Activated T-helper 1 cell treated with anti-CD3 and anti-CD28 coated beads, Interleukin-12 subunit alpha, Interleukin-12 subunit beta, Interleukin-2, Interleukin-4 antibody, amounts not matched to agents 30 ng/mL and 10 ng/mL and 1 ng/mL, durations not matched to agents 14 hours and 24 hours and 36 hours (primary cell): ENCODE data around the gene FOXP1. TPM values are rescaled to one million over a fixed set of nuclear protein-coding genes. Genes with fewer than 3 reads are reported as not detected.

ENCODE experiments used
- DNase-seq: peaks from one replicate; pipeline ENCODE4 v3.0.0; 2021; ENCODE audit warnings: low spot score
- H3K27ac Mint-ChIP-seq: one replicate; pipeline ENCODE4 v1.8.0; 2021; ENCODE audit warnings: mild to moderate bottlenecking, mixed read lengths
- H3K27me3 Mint-ChIP-seq: one replicate; pipeline ENCODE4 v1.8.0; 2022; ENCODE audit warnings: mild to moderate bottlenecking, moderate library complexity, mixed read lengths; ENCODE audit not compliant: insufficient read depth
- H3K36me3 Mint-ChIP-seq: one replicate; pipeline ENCODE4 v1.8.0; 2021; ENCODE audit warnings: low read depth, mixed read lengths
- H3K4me1 Mint-ChIP-seq: one replicate; pipeline ENCODE4 v1.8.0; 2021; ENCODE audit warnings: low read depth, mixed read lengths
- H3K4me3 Mint-ChIP-seq: one replicate; pipeline ENCODE4 v1.8.0; 2021; ENCODE audit warnings: mild to moderate bottlenecking, moderate library complexity, mixed read lengths
- H3K9me3 Mint-ChIP-seq: one replicate; pipeline ENCODE4 v1.8.0; 2021; ENCODE audit warnings: mixed read lengths
- intact Hi-C: fragments of 100-400 bp; cut with micrococcal nuclease; formaldehyde crosslinking; loops from one replicate; pipeline ENCODE4 v1.15.1; 2024
- total RNA-seq: library from RNA; stranded (reverse); gene quantifications from 2 replicates; pipeline ENCODE4 v1.2.3, GENCODE V29; 2022

The FOXP1 gene
- total RNA-seq, 1 donor from 2014 or later = 97.6 TPM

DNA sequence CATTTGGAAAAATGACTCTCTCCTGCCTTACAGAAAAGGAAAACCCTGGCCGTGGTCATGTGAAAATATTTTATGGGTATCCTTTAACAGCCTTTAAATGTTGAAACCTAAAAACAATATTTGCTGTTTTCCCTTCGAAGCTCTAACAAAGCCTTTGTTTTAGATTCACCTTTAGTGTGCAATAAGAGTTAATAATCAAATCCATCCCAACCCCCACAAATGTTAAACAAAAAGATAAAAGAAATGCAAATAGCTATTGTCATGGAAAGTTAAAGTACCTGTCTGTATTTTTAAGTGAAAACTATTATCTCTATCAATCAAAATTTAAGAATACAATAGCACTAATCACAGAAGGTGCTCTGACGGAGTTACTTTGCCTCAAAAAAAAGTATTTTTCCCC is 279.3 kb downstream of the FOXP1 start:
- no peaks in the 10 kb centered on the region for H3K9me3 Mint-ChIP-seq
- peaks cover 54% of the 10 kb centered on the region for H3K27me3 Mint-ChIP-seq
- H3K4me3 Mint-ChIP-seq = peak overlapping the region; percentile 87
- intact Hi-C loops = loop anchor here (5.0 kb wide), 2 partner anchors 138 to 702 kb away; no protein-coding TSS in a partner anchor
- DNase-seq = no peak
- peaks cover 5% of the 10 kb centered on the region for H3K36me3 Mint-ChIP-seq
- H3K4me1 Mint-ChIP-seq = peaks cover 83% of the 10 kb centered on the region
- peak overlapping the region; percentile 7 for H3K27ac Mint-ChIP-seq

DNA sequence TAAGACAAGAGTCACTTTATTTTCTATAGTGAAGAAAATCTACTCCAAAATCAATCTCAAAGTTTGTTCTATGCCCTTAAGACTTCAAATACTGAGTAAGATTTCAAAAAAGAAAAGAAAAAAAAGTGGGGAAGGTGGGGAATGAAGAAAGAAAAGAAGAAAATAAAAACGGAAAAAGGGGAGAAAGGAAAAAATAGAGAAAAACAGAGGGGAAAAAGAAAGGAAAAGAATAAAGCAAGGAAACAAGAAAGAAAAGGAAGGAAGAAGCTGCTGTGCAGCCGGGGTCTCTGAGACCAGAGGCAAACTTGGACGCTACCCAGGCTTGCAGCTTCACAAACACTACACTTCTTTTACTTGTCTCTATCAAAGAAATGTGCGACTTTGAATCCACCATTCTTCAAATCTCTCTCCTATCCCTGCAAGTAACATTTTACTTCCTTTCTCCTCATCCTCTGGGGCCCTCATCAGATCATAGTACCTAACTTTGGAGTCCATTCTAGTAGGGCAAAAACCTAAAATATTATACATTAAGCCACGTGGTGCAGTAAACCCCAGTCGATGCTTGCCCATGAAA is 279.8 kb downstream of the FOXP1 start:
- Mint-ChIP-seq H3K4me3 (peak overlapping the region; percentile 87), H3K9me3 (no peaks in the 10 kb centered on the region), H3K27ac (peak overlapping the region; percentile 7), H3K36me3 (peaks cover 5% of the 10 kb centered on the region), H3K27me3 (peaks cover 59% of the 10 kb centered on the region), H3K4me1 (peaks cover 79% of the 10 kb centered on the region)
- no peak for DNase-seq
- intact Hi-C loops = loop anchor here (5.0 kb wide), 2 partner anchors 139 to 701 kb away; no protein-coding TSS in a partner anchor

DNA sequence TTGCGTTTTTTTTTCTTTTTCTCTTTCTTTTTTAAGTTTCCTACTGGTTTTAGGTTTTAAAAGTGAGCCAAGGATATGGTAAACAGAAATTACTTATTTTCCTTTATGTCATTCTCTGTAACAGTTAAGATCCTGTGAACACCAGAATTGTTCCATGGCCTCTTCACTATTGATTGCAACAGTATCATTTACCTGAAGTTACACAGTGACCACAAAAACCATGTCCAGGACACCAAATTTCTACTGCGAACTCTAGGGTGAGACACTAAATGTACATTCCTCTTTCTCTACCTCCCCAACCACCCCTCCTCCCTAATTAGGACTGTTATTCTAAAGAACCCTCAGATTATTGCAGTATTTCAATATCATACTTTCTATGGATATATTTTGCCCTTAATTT is 280.9 kb downstream of the FOXP1 start:
- H3K9me3 Mint-ChIP-seq = no peaks in the 10 kb centered on the region
- peaks cover 72% of the 10 kb centered on the region for H3K4me1 Mint-ChIP-seq
- H3K27me3 Mint-ChIP-seq = peaks cover 55% of the 10 kb centered on the region
- H3K4me3 Mint-ChIP-seq = peak overlapping the region; percentile 1
- no peak for DNase-seq
- H3K27ac Mint-ChIP-seq = peak overlapping the region; percentile 61
- H3K36me3 Mint-ChIP-seq = peaks cover 8% of the 10 kb centered on the region
- intact Hi-C loops = loop anchor here (5.0 kb wide), 2 partner anchors 140 to 700 kb away; no protein-coding TSS in a partner anchor

DNA sequence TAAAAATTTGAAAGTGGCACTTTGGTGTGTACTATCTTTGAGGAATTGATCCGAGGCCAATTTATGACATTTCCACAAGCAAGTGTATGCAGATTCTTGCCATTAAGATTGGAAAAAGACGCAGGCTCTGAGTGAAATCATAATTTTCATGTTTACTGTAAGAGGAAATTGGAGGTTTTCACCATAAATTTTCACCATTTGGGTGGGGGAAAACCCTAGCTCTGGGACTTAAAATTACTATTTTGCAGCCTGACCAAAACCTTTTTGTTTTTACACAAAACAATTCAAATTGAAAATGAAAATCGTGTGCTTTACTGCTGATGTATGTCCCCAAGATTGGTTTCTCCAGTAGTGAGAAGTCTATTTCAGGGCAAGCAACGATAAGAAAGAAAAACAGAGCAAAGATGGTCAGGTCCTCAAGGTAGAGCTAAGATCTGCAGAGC is 282.6 kb downstream of the FOXP1 start:
- H3K36me3 Mint-ChIP-seq = peaks cover 8% of the 10 kb centered on the region
- no peaks in the 10 kb centered on the region for H3K9me3 Mint-ChIP-seq
- H3K27me3 Mint-ChIP-seq = peaks cover 55% of the 10 kb centered on the region
- no peak for DNase-seq
- peaks cover 71% of the 10 kb centered on the region for H3K4me1 Mint-ChIP-seq
- peak overlapping the region; percentile 81 for H3K27ac Mint-ChIP-seq
- peak overlapping the region; percentile 52 for H3K4me3 Mint-ChIP-seq
- intact Hi-C loops = loop anchor here (1.0 to 5.0 kb wide), 19 partner anchors 8 to 1974 kb away; no protein-coding TSS in a partner anchor

DNA sequence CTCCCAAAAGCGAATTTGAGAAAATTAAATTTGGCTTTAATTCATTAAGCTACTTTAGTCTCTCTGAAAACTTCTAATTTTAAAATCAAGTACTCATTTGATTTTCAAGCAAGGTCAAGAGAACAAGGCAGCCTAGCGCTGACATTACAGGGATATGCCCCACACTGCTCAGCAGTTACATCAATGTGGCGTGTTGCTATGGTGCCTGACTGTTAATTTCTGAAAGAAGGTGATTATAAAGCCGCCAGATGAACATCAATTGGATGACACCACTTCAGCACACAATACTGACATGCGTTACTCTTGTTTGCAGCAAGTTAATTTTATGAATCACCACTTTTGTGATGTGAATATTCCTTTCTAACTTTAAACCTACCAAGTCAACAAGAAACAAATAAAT is 284.4 kb downstream of the FOXP1 start:
- peaks cover 9% of the 10 kb centered on the region for H3K36me3 Mint-ChIP-seq
- H3K4me3 Mint-ChIP-seq = no peak overlapping the region
- H3K9me3 Mint-ChIP-seq = no peaks in the 10 kb centered on the region
- DNase-seq = no peak
- H3K27ac Mint-ChIP-seq = no peak overlapping the region
- intact Hi-C loops = no loop called here
- peaks cover 53% of the 10 kb centered on the region for H3K4me1 Mint-ChIP-seq
- H3K27me3 Mint-ChIP-seq = peaks cover 43% of the 10 kb centered on the region

DNA sequence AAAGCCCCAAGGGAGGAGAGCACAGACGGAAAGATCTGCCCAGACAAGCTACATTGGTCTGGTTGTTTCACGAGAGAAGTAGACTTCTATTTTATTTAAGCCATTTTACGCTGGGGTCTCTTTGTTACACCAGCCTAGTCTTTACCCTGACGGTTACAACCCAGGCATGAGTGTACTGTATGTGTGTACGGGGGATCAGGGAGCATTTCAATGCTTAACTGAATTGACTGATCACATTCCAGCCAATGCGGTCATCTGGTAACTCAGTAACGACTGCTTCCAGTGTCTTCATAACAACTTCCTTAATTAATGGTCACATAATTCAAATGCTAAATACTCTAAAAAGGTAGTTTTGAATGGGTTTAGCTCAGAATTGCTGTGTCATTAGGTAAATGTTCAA is 288.6 kb downstream of the FOXP1 start:
- intact Hi-C loops = no loop called here
- H3K36me3 Mint-ChIP-seq = peaks cover 9% of the 10 kb centered on the region
- H3K4me3 Mint-ChIP-seq = no peak overlapping the region
- peaks cover 11% of the 10 kb centered on the region for H3K4me1 Mint-ChIP-seq
- no peaks in the 10 kb centered on the region for H3K9me3 Mint-ChIP-seq
- DNase-seq = no peak
- H3K27me3 Mint-ChIP-seq = peaks cover 37% of the 10 kb centered on the region
- no peak overlapping the region for H3K27ac Mint-ChIP-seq

DNA sequence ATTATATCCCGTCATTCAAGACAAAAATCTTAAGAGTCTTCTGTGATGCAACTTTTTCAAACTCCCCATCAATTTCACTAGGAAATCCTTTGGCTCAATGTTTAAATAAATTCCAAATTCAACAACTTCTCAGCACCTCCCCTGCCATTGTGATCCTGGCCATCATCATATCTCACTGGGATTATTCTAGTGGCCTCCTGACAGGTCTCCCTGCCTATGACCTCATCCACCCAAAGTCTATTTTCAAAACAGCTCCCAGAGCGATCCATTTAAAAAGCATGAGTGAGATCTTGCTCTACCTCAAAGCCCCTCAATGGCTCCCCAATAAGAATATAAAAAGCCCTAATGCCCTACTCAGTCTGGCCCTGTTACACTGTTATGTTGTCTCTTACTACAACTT is 293.2 kb downstream of the FOXP1 start:
- H3K27me3 Mint-ChIP-seq = peaks cover 17% of the 10 kb centered on the region
- no peaks in the 10 kb centered on the region for H3K9me3 Mint-ChIP-seq
- H3K4me1 Mint-ChIP-seq = peaks cover 5% of the 10 kb centered on the region
- DNase-seq = no peak
- intact Hi-C loops = no loop called here
- H3K36me3 Mint-ChIP-seq = peaks cover 4% of the 10 kb centered on the region
- no peak overlapping the region for H3K27ac Mint-ChIP-seq
- no peak overlapping the region for H3K4me3 Mint-ChIP-seq

DNA sequence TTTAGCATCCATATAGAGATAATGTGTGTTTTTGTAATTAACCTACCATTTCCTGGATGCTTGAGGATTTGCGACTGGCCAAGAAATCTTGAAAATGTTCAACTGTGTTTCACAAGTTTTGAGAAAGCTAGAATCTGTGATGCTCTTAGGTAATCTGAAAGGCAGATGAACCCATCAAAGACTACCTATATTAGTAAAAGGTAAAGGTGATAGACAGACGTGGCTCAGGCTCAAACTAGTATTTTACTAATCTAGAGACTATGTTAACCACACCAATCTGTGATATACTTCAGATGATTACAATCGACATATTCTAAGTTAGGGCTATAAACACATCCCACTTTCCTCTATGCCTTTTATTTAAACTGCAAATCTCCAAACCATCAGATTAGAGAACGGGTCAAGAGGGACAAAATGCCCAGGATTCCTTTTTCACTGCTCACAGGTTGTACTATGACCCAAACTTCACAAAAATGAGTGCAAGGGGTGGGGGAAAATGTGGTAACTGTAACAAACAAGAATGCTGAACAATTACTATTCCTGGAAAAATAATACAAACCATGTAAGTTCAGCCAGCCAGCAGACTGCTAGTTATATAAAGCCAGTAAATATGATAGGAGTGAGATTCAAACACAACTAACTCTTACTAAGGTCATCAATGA is 295.1 kb downstream of the FOXP1 start:
- Mint-ChIP-seq H3K9me3 (no peaks in the 10 kb centered on the region), H3K27ac (no peak overlapping the region)

DNA sequence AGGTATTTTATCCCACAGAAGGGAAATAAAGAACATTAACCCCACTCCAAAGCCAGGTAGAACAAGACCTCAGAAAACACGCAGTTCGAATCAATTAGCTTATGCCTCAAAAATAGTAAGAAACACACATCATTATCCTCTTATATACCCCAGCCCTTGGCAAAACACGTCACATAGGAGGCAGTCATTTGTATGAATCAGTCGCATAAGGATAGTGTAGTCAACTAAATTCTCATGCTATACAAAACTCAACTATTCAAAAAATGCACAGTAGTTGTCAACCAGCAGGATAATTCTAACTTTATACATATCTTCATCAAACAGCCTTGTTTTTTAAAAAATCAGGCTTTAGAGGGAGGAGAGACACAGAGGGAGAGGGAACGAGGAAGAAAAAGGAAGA is 298.4 kb downstream of the FOXP1 start:
- Mint-ChIP-seq H3K4me3 (no peak overlapping the region), H3K27me3 (peaks cover 16% of the 10 kb centered on the region), H3K9me3 (no peaks in the 10 kb centered on the region), H3K4me1 (peaks cover 5% of the 10 kb centered on the region), H3K36me3 (peaks cover 4% of the 10 kb centered on the region), H3K27ac (no peak overlapping the region)
- intact Hi-C loops = no loop called here
- no peak for DNase-seq

More for the DNA sequence above, 295.1 kb downstream of the FOXP1 start:
- Mint-ChIP-seq H3K36me3 (peaks cover 4% of the 10 kb centered on the region), H3K27me3 (peaks cover 20% of the 10 kb centered on the region), H3K4me3 (no peak overlapping the region), H3K4me1 (peaks cover 5% of the 10 kb centered on the region)
- no peak for DNase-seq
- intact Hi-C loops = no loop called here

DNA sequence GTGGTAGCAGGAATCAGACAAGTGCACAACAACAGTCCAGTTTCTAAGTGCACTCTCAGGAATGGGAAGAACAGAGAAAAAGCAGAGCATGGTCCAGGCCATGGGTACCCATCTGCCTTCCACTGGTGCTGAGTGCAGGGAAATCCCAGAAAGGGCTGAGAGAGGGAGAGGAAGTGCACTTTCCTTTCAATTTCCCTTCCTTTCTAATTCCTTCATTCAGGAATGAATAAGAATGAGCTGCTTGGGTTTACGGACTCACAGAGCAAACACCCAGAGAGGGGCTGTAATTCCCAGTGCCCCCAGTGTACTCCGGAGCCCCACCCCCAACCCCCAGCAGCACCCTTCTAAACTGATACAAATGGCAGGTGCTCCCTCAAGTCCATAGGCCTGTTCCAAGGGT is 300.6 kb downstream of the FOXP1 start:
- no peak for DNase-seq
- Mint-ChIP-seq H3K9me3 (no peaks in the 10 kb centered on the region), H3K4me3 (no peak overlapping the region), H3K27ac (no peak overlapping the region), H3K36me3 (no peaks in the 10 kb centered on the region), H3K4me1 (peaks cover under 1% of the 10 kb centered on the region), H3K27me3 (peaks cover 11% of the 10 kb centered on the region)
- intact Hi-C loops = no loop called here

DNA sequence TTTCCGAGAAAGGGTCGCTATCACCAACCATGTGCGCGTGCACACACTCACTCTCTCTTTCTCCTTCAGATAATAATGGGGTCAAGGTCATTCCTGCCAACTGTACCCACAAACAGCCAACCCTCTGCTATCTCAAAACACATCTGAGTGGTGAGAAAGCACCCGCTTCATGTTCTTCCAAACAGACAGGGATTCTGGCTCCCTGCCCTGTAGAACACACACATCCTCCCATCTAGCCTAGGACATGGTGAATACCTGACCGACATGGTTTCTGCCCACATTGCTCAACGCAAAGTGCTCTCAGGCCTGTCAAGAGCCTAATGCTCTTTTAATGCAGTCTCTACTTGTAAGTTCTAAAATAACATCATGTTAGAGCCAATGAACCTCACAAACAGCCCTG is 302.2 kb downstream of the FOXP1 start:
- H3K4me3 Mint-ChIP-seq = no peak overlapping the region
- intact Hi-C loops = no loop called here
- peaks cover 11% of the 10 kb centered on the region for H3K27me3 Mint-ChIP-seq
- no peak for DNase-seq
- no peaks in the 10 kb centered on the region for H3K9me3 Mint-ChIP-seq
- H3K4me1 Mint-ChIP-seq = no peaks in the 10 kb centered on the region
- no peak overlapping the region for H3K27ac Mint-ChIP-seq
- H3K36me3 Mint-ChIP-seq = peaks cover 2% of the 10 kb centered on the region

DNA sequence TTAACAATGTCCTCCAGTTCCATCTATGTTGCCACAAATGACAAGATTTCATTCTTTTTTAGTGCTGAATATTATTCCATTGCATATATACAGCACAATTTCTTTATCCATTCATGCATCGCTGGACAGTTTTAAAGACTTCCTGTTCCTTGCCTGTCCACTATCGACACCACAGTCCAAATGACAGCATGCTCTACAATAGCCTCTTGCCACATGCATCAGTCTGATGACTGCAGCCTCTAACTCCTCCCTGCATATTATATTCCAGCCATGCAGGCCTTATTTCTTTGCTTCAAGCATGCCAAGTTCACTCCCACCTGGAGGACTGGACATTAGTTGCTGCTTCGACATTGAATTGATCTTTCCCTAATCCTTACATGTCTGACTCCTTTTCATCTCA is 306.2 kb downstream of the FOXP1 start:
- H3K27ac Mint-ChIP-seq = no peak overlapping the region
- DNase-seq = no peak
- H3K36me3 Mint-ChIP-seq = peaks cover 2% of the 10 kb centered on the region
- no peaks in the 10 kb centered on the region for H3K4me1 Mint-ChIP-seq
- H3K9me3 Mint-ChIP-seq = no peaks in the 10 kb centered on the region
- H3K4me3 Mint-ChIP-seq = no peak overlapping the region
- intact Hi-C loops = no loop called here
- peaks cover 5% of the 10 kb centered on the region for H3K27me3 Mint-ChIP-seq

DNA sequence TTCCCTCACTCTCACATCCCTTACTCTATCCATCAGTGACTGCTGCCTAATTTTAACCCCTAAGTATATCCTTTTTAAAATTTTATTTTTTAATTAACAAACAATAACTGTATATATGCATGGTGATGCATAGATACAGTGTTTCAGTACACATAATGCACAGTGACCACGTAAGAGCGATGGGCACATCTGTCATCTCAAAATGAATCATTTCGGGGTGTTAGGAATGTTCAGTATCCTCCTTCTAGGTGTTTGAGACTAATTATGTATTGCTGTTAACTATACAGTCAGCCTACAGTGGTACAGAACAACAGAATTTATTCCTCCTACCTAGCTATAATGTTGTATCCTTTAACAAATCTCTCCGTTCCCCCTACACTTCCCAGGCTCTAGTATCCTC is 307.0 kb downstream of the FOXP1 start:
- Mint-ChIP-seq H3K4me1 (no peaks in the 10 kb centered on the region), H3K9me3 (no peaks in the 10 kb centered on the region), H3K36me3 (peaks cover 4% of the 10 kb centered on the region), H3K27me3 (peaks cover 6% of the 10 kb centered on the region), H3K4me3 (no peak overlapping the region), H3K27ac (no peak overlapping the region)
- no peak for DNase-seq
- intact Hi-C loops = no loop called here
